GM12864 (cell line): ENCODE data around the gene MYLK.

Experiments used
- DNase-seq: peaks from one replicate; pipeline ENCODE4 v3.0.0-alpha.2; 2011; ENCODE audit warnings: low read depth
- H3K4me3 ChIP-seq: 2 replicates; pipeline ENCODE4 v1.5.1; 2011; ENCODE audit warnings: mild to moderate bottlenecking, low read depth, low read length, control low read depth
- TF ChIP-seq, protein P1 (sequence below): IDR thresholded peaks from 2 replicates; pipeline ENCODE4 v1.5.1; 2011; ENCODE audit warnings: low read depth, mild to moderate bottlenecking, moderate library complexity, low read length, control low read depth, inconsistent platforms; ENCODE audit errors: missing control alignments

Gene MYLK

GRCh38 chr3:123755501-123755900, 128.6 kb downstream of the MYLK start:
- TF ChIP-seq, protein P1, sequence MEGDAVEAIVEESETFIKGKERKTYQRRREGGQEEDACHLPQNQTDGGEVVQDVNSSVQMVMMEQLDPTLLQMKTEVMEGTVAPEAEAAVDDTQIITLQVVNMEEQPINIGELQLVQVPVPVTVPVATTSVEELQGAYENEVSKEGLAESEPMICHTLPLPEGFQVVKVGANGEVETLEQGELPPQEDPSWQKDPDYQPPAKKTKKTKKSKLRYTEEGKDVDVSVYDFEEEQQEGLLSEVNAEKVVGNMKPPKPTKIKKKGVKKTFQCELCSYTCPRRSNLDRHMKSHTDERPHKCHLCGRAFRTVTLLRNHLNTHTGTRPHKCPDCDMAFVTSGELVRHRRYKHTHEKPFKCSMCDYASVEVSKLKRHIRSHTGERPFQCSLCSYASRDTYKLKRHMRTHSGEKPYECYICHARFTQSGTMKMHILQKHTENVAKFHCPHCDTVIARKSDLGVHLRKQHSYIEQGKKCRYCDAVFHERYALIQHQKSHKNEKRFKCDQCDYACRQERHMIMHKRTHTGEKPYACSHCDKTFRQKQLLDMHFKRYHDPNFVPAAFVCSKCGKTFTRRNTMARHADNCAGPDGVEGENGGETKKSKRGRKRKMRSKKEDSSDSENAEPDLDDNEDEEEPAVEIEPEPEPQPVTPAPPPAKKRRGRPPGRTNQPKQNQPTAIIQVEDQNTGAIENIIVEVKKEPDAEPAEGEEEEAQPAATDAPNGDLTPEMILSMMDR = no peak
- DNase-seq = no peak
- H3K4me3 ChIP-seq = no peak overlapping the region

GRCh38 chr3:123755085-123755484, 129.0 kb downstream of the MYLK start:
- no peak for DNase-seq

DNA sequence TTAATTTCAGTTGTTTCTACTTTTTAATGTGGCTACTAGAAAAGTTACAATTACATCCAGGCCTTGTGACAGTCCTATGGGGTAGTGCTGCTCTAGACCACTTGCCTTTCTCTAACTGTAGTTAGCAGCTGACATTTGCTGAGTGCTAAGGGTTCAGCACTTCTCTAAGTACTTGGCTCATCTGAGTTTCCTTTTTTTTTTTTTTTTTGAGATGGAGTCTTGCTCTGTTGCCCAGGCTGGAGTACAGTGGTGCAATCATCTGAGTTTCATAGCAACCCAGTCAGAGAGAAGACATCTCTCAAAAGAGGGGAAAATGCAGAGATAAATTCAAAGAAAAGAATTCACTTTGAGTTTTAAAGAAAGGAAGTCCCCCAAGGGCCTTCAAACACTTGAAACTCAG, 130.8 kb downstream of the MYLK start:
- H3K4me3 ChIP-seq = no peak overlapping the region
- TF ChIP-seq, protein P1 = no peak
- DNase-seq = no peak

More at GRCh38 chr3:123755085-123755484, 129.0 kb downstream of the MYLK start:
- TF ChIP-seq, protein P1 = no peak
- H3K4me3 ChIP-seq = no peak overlapping the region

- TF ChIP-seq, protein P1 = no peak
- no peak for DNase-seq
Observed at GRCh38 chr3:123752228-123752627, 131.9 kb downstream of the MYLK start.

DNA sequence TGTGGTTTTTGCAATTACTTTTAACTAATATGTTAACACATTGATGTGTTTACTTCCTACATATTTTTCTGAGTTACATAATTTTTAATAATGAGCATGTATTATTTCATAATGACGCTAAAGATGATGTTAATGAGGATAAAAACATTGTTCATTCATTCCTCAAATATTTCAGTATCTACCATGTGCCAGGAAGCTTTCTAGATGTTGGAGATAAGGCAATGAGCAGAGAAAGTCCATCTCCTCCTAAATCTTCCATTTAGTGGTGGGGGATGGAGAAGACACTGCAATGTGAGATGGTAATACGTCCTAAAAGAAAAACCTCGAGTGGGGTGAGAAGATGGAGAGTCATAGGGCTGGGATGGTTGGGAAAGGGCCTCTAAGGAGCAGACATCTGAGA, 132.7 kb downstream of the MYLK start:
- H3K4me3 ChIP-seq = no peak overlapping the region
- TF ChIP-seq, protein P1 = no peak
- no peak for DNase-seq

More at GRCh38 chr3:123752228-123752627, 131.9 kb downstream of the MYLK start:
- H3K4me3 ChIP-seq = no peak overlapping the region

GRCh38 chr3:123750659-123751420, 133.3 kb downstream of the MYLK start:
- TF ChIP-seq, protein P1 = no peak
- H3K4me3 ChIP-seq = no peak overlapping the region
- no peak for DNase-seq

DNA sequence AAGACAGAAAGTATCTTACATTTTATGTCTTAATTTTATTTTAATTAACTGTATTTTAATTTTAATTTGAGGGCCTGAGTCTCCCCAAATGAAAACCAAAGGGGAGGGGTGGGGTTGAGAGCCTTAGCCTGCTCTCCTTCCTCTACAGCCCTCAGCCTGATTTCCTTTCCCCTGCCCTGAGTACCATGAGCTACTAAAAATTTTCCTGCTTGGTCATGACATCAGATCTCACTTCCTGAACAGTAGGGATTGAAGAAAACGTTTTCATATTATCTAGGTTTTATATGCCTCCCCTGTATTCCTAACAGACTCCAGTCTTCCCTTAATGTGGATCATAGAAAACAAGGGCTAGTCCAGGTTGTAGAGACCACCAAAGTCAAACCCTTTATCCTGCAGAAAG, 133.9 kb downstream of the MYLK start:
- no peak for DNase-seq
- no peak overlapping the region for H3K4me3 ChIP-seq
- TF ChIP-seq, protein P1 = no peak
